ENCODE measurements around the gene NOTO.

DNA sequence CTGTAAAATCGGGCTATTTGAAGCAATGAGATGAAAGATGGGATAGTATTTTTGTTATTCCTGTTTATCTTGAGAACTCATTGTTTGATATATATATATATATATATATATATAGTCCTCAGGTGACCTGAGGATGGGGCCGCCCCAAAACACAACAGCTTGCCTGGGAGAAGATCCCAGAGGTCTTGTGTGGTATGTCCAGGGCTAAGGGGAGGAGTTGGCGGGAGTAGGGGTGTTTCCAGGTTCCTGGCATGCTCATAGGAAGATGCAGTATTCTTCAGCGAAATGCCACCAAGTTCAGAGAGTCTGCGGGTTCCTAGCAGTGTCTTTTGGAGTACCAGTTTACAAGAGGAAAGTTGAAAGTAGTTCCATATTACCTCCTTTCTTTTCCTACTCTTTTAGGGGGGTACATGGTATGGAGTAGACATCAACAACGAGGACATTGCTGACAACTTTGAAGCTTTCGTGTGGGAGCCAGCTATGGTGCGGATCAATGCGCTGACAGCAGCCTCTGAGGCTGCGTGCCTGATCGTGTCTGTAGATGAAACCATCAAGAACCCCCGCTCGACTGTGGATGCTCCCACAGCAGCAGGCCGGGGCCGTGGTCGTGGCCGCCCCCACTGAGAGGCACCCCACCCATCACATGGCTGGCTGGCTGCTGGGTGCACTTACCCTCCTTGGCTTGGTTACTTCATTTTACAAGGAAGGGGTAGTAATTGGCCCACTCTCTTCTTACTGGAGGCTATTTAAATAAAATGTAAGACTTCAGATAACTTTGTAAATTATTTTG, 50.1 kb downstream of the NOTO start:
- no peak for TF ChIP-seq POLR2A (IDR thresholded peaks at IDR 0.05)
- TF ChIP-seq, protein P1, sequence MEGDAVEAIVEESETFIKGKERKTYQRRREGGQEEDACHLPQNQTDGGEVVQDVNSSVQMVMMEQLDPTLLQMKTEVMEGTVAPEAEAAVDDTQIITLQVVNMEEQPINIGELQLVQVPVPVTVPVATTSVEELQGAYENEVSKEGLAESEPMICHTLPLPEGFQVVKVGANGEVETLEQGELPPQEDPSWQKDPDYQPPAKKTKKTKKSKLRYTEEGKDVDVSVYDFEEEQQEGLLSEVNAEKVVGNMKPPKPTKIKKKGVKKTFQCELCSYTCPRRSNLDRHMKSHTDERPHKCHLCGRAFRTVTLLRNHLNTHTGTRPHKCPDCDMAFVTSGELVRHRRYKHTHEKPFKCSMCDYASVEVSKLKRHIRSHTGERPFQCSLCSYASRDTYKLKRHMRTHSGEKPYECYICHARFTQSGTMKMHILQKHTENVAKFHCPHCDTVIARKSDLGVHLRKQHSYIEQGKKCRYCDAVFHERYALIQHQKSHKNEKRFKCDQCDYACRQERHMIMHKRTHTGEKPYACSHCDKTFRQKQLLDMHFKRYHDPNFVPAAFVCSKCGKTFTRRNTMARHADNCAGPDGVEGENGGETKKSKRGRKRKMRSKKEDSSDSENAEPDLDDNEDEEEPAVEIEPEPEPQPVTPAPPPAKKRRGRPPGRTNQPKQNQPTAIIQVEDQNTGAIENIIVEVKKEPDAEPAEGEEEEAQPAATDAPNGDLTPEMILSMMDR (IDR thresholded peaks at IDR 0.05): no peak
